Measurements from ENCODE around the gene INHBC.

The INHBC gene

GRCh38 chr12:57497223-57498131 lies 62.9 kb downstream of the INHBC start:
- no peak overlapping the region for H2AFZ ChIP-seq (ENCODE audit: low read depth, low read length, severe bottlenecking)
- TF ChIP-seq CTCF (IDR thresholded peaks at IDR 0.05; ENCODE audit: insufficient read depth, low read length, poor library complexity, severe bottlenecking): no peak
- TF ChIP-seq EZH2phosphoT487 (conservative IDR thresholded peaks at IDR 0.05; ENCODE audit: low read length): no peak
- 0 out of 2 replicates have a peak, but pooled peaks cover 5% of the 10 kb centered on the region for H3F3A ChIP-seq (ENCODE audit: insufficient read depth)
- peaks cover 32% of the 10 kb centered on the region for H3K36me3 ChIP-seq (ENCODE audit: low read length)
- no peaks in the 10 kb centered on the region for H3K79me2 ChIP-seq (ENCODE audit: insufficient read depth, low read length)
- no peak overlapping the region for H3K4me2 ChIP-seq (ENCODE audit: low read depth, low read length, poor library complexity, severe bottlenecking)
- H3K9me3 ChIP-seq (ENCODE audit: insufficient read depth, low read length): no peaks in the 10 kb centered on the region
- no peaks in the 10 kb centered on the region for H3K9me2 ChIP-seq (replicated peaks; ENCODE audit: insufficient read depth, low read length)
- H3K9ac ChIP-seq (ENCODE audit: low read length): no peak overlapping the region
- no peaks in the 10 kb centered on the region for H4K20me1 ChIP-seq (ENCODE audit: low read depth, low read length)
- H3K27me3 ChIP-seq (ENCODE audit: low read length): no peaks in the 10 kb centered on the region
- no peak overlapping the region for H3K27ac ChIP-seq (ENCODE audit: low read depth, low read length)
- no peak overlapping the region for H3K4me3 ChIP-seq (ENCODE audit: insufficient read depth, low read length, poor library complexity, severe bottlenecking)

- Histone ChIP-seq H3K9ac (ENCODE audit: low read length) (no peak overlapping the region), H3K36me3 (ENCODE audit: low read length) (peaks cover 26% of the 10 kb centered on the region), H3K27ac (ENCODE audit: low read depth, low read length) (no peak overlapping the region), H4K20me1 (ENCODE audit: low read depth, low read length) (no peaks in the 10 kb centered on the region), H3K79me2 (ENCODE audit: insufficient read depth, low read length) (no peaks in the 10 kb centered on the region), H3F3A (ENCODE audit: insufficient read depth) (no peaks in the 10 kb centered on the region), H3K9me2 (replicated peaks; ENCODE audit: insufficient read depth, low read length) (no peaks in the 10 kb centered on the region), H3K4me3 (ENCODE audit: insufficient read depth, low read length, poor library complexity, severe bottlenecking) (no peak overlapping the region), H3K27me3 (ENCODE audit: low read length) (no peaks in the 10 kb centered on the region), H3K4me2 (ENCODE audit: low read depth, low read length, poor library complexity, severe bottlenecking) (no peak overlapping the region), H2AFZ (ENCODE audit: low read depth, low read length, severe bottlenecking) (no peak overlapping the region), H3K9me3 (ENCODE audit: insufficient read depth, low read length) (no peaks in the 10 kb centered on the region)
- no peak for TF ChIP-seq EZH2phosphoT487 (conservative IDR thresholded peaks at IDR 0.05; ENCODE audit: low read length)
- no peak for TF ChIP-seq CTCF (IDR thresholded peaks at IDR 0.05; ENCODE audit: insufficient read depth, low read length, poor library complexity, severe bottlenecking)
Measured at GRCh38 chr12:57498132-57498502, 63.5 kb downstream of the INHBC start.

DNA sequence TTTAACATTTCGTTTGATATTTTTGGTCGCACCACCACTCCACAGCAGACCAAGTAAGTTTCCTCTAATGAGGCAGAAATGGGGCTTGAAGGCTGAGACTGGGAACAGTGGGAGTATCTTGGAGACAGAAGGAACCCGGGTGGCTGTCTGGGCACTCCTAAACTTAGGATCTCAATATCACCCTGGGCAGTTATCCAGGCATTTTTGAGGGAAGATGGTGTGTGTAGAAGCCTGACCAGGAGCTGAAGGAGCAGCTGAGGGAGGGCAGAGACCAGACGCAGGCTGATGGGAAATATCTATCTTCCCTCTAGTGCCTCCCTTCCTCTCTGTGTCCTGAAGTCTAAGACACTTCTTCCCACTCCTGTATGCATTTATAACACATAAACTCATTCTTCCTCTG lies 64.0 kb downstream of the INHBC start:
- H3K36me3 ChIP-seq (ENCODE audit: low read length): peaks cover 26% of the 10 kb centered on the region
- H3F3A ChIP-seq (ENCODE audit: insufficient read depth): no peaks in the 10 kb centered on the region
- no peak overlapping the region for H3K27ac ChIP-seq (ENCODE audit: low read depth, low read length)
- H2AFZ ChIP-seq (ENCODE audit: low read depth, low read length, severe bottlenecking): no peak overlapping the region
- TF ChIP-seq EZH2phosphoT487 (conservative IDR thresholded peaks at IDR 0.05; ENCODE audit: low read length) (no peak), CTCF (IDR thresholded peaks at IDR 0.05; ENCODE audit: insufficient read depth, low read length, poor library complexity, severe bottlenecking) (no peak)
- H3K9me2 ChIP-seq (replicated peaks; ENCODE audit: insufficient read depth, low read length): no peaks in the 10 kb centered on the region
- H4K20me1 ChIP-seq (ENCODE audit: low read depth, low read length): no peaks in the 10 kb centered on the region
- no peaks in the 10 kb centered on the region for H3K79me2 ChIP-seq (ENCODE audit: insufficient read depth, low read length)
- H3K4me2 ChIP-seq (ENCODE audit: low read depth, low read length, poor library complexity, severe bottlenecking): no peak overlapping the region
- H3K9me3 ChIP-seq (ENCODE audit: insufficient read depth, low read length): no peaks in the 10 kb centered on the region
- no peaks in the 10 kb centered on the region for H3K27me3 ChIP-seq (ENCODE audit: low read length)
- no peak overlapping the region for H3K4me3 ChIP-seq (ENCODE audit: insufficient read depth, low read length, poor library complexity, severe bottlenecking)
- H3K9ac ChIP-seq (ENCODE audit: low read length): no peak overlapping the region

All from SU-DHL-6 (cell line).